GM21526 (cell line): Measurements from ENCODE around the gene CNOT6L.
A peak's percentile ranks its signal among the peaks of the same experiment; 100 is the strongest.

Experiments
- ATAC-seq: cut with Tn5 transposase; IDR thresholded peaks from one replicate; pipeline ENCODE4 v1.9.1; 2021; ENCODE audit warnings: moderate library complexity; ENCODE audit not compliant: unreplicated experiment, low FRiP score

The CNOT6L gene

GRCh38 chr4:77820649-77821561 lies 1.7 kb upstream of the CNOT6L start:
- ATAC-seq = no peak

GRCh38 chr4:77819843-77820648 lies 878 bp upstream of the CNOT6L start:
- peak; percentile 65 for ATAC-seq

- peak; percentile 9 for ATAC-seq
Measured at GRCh38 chr4:77819404-77819842, 255 bp upstream of the CNOT6L start.

- ATAC-seq = peak; percentile 32
Measured at GRCh38 chr4:77818073-77818601, 1.0 kb downstream of the CNOT6L start.

- no peak for ATAC-seq
Measured at GRCh38 chr4:77817304-77818072, 1.7 kb downstream of the CNOT6L start.

- ATAC-seq = no peak
Measured at GRCh38 chr4:77816546-77816945, 2.6 kb downstream of the CNOT6L start.

- ATAC-seq = no peak
Measured at GRCh38 chr4:77815636-77816035, 3.5 kb downstream of the CNOT6L start.

GRCh38 chr4:77805840-77806239 lies 13.3 kb downstream of the CNOT6L start:
- ATAC-seq = no peak

GRCh38 chr4:77804471-77804870 lies 14.7 kb downstream of the CNOT6L start:
- no peak for ATAC-seq

- no peak for ATAC-seq
Measured at GRCh38 chr4:77802402-77802801, 16.8 kb downstream of the CNOT6L start.

- no peak for ATAC-seq
Measured at GRCh38 chr4:77801260-77801608, 17.9 kb downstream of the CNOT6L start.

GRCh38 chr4:77800483-77801259 lies 18.5 kb downstream of the CNOT6L start:
- ATAC-seq = no peak

GRCh38 chr4:77800077-77800476 lies 19.1 kb downstream of the CNOT6L start:
- no peak for ATAC-seq

- no peak for ATAC-seq
Measured at GRCh38 chr4:77798385-77798784, 20.8 kb downstream of the CNOT6L start.

- ATAC-seq = no peak
Measured at GRCh38 chr4:77797239-77797638, 21.9 kb downstream of the CNOT6L start.

- ATAC-seq = no peak
Measured at GRCh38 chr4:77795326-77795725, 23.8 kb downstream of the CNOT6L start.

- no peak for ATAC-seq
Measured at GRCh38 chr4:77790146-77790545, 29.0 kb downstream of the CNOT6L start.

- ATAC-seq = no peak
Measured at GRCh38 chr4:77788990-77789389, 30.2 kb downstream of the CNOT6L start.

GRCh38 chr4:77787969-77788368 lies 31.2 kb downstream of the CNOT6L start:
- no peak for ATAC-seq

GRCh38 chr4:77785669-77786068 lies 33.5 kb downstream of the CNOT6L start:
- no peak for ATAC-seq
